CD4-positive, alpha-beta T cell treated with Interleukin-10 for 1 hour (primary cell): Measurements from ENCODE around the gene RPS28.
"Not testable (repeated sequence)": the region's sequence is repeated elsewhere in the genome, so short reads cannot be mapped to it uniquely, and the experiment has no call there.

ENCODE experiments used
- DNase-seq: peaks from one replicate; pipeline ENCODE4 v3.0.0-alpha.2; 2020

RPS28 gene

DNA sequence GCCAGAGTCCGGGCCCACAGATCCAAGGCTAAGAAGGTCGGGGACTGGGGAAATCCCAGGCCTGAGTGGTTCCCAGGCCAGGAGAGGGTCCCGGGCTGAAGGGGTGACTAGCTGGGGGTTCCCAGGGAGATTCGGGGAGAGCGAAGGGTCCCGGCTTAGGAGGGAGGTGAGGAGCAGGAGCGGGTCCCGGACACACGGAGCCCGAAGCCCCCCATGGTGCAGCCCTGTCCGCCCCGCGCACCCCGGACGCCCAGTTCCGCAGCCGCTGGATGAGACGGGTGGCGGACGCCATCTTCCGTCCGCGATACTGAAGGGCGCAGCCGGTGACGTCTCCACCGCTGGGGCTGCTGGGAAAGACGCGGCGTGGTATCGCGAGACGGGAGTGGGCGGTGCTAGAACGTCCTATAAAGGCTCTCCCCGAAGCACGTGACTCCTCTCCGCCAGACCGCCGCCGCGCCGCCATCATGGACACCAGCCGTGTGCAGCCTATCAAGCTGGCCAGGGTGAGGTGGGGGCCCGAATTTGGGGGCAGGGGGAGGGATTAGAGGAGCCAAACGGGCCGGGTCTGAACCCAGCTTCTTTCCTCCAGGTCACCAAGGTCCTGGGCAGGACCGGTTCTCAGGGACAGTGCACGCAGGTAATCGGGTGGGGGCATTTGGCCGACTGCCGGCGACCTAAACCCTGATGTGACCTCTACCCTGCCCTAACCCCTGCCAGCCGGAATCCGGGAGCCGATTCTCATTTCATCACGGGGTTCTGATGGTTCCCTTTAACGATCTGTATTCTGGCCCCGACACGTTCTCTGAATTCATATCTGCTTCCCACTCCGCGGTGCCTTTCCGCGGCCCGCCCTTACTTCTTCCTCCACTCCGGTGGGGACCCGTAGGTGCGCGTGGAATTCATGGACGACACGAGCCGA lies at the start of gene RPS28, which contains the start of gene NDUFA7:
Gene RPS28, plus strand, starts transcription at position 430 of the 919 bp plus-strand sequence. Its CDS starts 35 bp downstream, at position 465.
Gene NDUFA7, minus strand, starts transcription at position 309 of the 919 bp plus-strand sequence. Its CDS starts 17 bp downstream, at position 292.
- peak; percentile 98 for DNase-seq

DNA sequence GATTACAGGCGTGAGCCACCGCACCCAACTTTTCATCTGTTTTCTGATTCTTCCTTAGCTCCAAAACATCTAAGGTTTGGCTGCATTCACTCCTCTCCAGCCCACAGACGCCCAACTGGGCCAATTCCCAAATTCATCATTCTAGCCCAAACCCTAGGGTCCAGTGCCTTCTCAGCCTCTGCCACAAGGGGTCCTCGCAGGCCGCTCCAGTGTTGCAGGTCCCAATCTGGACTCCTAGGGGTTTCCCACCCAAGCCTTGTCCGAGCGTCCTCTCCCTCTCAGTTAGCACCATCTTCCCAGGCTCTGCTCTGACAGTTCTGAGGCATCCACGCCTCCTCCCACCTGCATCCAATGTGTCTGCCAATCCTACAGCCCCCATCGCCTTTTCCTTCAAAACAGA lies 44.8 kb upstream of the RPS28 start:
- not testable (repeated sequence) for DNase-seq

DNA sequence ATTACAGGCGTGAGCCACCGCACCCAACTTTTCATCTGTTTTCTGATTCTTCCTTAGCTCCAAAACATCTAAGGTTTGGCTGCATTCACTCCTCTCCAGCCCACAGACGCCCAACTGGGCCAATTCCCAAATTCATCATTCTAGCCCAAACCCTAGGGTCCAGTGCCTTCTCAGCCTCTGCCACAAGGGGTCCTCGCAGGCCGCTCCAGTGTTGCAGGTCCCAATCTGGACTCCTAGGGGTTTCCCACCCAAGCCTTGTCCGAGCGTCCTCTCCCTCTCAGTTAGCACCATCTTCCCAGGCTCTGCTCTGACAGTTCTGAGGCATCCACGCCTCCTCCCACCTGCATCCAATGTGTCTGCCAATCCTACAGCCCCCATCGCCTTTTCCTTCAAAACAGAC lies 30.0 kb upstream of the RPS28 start:
- DNase-seq: not testable (repeated sequence)

DNA sequence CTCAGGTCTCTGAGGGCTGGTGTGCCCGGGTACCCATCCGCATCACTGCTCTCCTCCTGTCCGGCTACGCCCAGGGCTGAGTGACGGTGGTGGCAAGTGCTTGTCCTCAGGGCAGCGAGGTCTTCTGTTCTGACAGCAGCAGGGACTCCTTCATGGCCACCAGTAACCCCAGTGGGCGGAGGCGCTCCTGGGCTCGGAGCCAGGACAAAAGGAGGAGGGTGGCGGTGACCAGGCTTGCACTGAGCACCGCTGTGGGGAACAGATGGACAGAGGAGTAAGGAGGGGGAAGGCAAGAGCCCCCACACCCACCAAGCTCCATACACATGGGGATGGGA lies 19.0 kb upstream of the RPS28 start:
- no peak for DNase-seq

DNA sequence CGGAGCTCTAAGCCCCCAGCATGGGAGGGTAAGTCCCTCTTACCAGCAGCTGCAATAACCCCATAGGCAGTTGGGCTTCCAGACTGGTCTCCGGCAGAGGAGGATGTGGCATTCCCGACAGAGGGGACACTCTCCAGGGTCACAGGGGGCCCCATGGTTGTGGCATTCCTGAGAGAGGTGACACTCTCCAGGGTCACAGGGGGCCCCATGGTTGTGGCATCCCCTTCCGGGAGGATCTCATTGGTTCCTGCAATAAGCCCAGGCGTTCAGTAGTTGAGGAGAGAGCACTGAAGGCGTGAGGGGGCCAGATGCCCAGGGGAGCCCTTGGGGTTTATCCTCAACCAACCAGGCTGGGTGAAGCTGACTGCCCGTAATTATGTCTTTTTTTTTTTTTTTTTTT lies 18.6 kb upstream of the RPS28 start:
- no peak for DNase-seq

DNA sequence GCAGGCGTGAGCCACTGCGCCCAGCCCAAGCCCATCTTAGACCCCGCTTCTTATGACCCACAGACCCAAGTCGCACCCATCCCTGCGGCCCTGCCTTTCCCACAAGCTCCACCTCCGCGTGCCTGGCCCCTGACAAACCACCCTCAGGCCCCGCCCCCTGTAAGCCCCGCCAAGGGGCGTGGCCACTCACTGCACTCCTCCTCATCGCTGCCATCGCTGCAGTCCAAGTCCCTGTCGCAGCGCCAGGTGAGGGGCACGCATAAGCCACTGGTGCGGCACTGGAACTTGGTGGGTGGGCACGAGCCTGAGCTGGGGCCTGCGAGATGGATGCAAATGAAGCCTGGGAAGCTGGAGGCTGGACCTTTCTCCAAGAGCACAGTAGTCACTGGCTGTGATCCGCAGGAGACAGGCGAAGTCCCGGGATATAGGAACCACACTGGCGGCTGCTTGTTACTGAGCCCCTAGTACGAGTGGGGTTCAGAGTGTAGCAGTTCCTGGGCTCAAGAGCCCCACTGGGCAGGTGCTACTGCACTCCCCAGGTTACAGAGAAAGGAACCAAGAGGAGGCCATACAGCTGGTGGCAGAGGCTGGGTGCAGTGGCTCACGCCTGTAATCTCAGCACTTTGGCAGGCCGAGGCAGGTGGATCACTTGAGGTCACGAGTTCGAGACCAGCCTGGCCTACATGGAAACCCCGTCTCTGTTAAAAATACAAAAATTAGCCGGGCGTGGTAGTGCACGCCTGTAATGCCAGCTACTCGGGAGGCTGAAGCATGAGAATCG lies 16.3 kb upstream of the RPS28 start:
- no peak for DNase-seq

DNA sequence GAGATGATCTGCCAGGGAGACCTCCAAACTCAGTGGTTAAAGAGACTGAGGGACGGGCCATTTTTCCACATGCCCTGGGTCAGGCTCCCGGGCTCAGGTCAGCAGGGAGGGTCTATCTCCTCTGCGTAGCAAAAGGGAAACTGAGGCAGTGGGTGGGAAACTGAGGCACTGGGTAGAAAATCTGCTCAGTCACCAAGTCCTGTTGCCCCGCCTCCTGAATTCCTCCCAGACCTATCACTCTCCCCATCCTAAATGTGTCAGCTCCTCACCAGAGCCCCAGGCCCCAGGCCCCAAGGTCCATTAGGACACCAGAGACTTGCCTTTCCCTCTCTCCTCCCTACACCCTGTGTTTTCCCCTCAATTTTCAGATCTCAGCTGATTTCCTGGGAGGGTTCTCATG lies 15.5 kb upstream of the RPS28 start:
- DNase-seq: no peak

DNA sequence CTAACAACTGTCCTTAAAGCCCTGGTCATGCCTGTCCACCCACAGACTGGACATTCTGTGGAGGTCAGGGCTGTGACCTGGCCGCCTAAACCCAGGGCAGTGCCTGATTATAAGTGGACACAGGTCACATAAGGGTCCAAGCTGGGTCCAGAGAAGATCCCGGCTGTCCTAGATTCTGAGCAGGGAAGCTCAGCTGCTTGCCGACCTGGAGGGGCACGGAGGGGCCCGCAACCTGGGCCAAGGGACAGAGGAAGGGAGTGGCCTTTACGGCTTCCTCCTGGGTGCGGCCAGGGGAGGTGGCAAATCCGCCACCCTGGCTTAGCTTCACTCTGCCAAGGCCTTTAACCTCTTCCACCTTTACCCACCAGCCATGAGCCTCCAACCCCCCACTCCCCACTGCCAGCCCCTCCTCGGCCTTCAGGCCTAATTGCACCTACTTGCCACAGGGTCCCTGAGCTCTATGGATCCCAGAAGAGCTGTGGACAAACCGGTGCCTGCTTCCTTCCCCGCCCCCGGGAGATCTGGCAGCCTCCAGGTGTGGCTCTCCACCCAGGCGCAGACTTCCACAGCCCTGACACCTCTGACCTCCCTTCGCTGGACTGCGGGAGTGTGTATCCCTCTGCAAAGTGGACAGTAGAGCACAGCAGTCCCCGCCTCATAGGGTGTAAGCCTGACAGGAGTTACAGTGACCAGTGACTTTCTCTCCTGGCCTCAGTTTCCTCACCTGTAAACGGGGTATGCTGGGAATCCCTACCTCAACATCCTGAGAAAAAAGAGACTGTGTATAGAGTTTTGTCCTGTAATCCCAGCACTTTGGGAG lies 14.9 kb upstream of the RPS28 start:
- DNase-seq: no peak

DNA sequence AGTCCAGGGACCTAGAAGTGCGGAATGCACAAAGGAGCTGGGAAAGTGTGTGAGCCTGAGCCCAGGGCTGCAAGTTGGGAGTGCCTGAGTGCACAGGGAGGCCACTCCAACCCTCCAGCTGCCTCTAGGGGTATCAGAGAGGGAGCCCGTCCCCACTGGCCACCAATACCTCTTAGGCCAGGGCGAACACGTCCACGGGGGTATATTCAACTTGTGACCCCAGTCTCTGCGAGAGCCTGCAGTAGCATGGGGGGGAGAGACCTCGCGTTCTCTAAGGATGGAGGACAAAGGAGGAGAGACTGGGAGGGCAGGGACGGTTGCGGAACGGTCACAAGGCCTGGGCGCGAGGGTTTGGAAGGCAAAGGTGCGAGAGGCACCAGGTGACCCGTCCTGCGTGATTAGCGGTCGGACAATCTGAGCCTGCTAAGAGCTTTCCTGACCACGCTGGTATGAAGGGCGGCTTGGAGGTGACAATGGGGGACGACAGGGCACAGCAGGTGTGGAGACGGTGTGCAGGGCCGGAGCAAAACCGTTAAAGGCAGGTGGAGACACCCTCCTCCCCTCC lies 13.8 kb upstream of the RPS28 start:
- DNase-seq: no peak

DNA sequence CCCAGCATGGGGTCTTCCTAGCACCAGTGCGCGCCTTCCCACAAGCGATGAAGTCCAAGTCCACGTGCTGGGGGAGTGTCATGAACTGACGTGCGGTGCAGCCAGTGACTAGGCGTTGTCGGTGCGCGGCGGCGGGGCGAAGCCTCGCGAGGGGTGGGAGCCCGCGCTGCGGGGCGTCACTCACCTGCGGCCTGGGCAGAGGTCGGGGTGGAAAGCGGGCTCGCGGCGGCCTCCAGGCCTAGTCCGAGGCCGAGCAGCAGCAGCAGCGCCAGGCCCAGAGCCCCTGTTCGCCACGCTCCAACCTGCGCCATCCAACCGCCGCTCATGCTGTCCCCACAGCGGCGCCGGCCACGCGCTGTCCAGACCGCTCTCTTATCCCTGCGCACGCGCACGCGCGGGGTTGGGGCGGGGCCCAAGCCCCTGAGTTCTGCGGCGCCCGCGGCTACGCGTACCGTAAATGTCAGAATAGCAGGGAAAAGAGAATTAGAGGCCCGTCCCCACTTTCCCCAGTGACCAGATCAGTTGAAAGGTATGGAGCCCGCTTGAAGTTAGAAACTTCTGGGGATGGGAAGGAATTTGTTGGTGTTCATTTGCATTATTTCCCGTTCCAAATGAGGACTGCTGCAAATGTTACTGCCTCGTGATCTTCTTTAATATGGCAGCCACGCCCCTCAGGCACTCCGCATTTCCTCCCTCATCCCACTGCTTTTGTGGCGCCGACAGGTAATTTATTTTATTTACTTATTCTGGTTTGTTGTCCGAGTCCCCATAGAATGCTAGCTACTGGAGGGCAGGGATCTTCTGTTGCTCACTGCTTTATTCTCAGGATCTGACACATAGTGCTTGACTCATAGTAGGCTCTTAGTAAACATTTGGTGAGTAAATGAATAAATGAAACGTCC lies 13.1 kb upstream of the RPS28 start, which contains the start of gene CD320:
Gene CD320, minus strand, starts transcription at position 394 of the 902 bp plus-strand sequence. Its CDS starts 68 bp downstream, at position 326.
- DNase-seq: peak; percentile 86

DNA sequence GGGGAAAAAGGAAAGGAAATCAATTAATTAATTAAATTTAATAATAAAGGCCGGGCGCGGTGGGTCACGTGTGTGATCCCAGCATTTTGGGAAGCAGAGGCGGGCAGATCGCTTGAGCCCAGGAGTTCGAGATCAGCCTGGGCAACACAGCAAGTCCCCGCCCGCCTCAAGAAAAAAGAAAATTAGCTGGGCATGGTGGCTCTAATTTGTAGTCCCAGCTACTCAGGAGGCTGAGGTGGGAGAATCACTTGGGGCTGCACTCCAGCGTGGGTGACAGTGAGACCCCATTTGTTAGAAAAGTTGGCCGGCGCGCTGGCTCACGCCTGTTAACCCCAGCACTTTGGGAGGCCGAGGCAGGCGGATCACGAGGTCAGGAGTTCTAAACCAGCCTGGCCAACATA lies 12.4 kb upstream of the RPS28 start:
- no peak for DNase-seq

DNA sequence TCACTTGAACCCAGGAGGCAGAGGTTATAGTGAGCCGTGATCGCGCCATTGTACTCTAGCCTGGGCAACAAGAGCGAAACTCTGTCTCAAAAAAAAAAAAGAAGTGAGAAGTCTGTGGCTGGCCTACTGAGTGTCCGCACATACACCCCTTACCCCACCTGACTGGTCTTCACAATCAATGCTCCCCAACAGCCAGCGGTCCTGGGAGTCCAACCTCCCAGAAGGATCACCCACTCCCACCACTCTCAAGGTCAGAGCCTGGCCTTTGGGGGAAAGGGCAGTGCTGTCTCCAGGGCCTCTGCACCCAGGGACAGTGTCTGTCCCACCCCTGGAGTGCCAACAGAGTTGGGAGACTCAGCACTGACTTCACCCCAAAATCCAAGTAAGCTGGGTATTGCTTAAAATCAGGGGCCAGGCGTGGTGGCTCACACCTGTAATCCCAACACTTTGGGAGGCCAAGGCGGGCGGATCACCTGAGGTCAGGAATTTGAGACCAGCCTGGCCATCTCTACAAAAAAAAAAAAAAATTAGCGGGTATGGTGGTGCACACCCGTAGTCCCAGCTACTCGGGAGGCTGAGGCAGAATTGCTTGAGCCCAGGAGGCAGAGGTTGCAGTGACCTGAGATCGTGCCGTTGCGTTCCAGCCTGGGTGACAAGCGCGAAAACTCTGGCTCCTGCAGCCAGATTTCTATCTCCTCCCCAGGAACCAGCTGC lies 10.8 kb upstream of the RPS28 start:
- no peak for DNase-seq

DNA sequence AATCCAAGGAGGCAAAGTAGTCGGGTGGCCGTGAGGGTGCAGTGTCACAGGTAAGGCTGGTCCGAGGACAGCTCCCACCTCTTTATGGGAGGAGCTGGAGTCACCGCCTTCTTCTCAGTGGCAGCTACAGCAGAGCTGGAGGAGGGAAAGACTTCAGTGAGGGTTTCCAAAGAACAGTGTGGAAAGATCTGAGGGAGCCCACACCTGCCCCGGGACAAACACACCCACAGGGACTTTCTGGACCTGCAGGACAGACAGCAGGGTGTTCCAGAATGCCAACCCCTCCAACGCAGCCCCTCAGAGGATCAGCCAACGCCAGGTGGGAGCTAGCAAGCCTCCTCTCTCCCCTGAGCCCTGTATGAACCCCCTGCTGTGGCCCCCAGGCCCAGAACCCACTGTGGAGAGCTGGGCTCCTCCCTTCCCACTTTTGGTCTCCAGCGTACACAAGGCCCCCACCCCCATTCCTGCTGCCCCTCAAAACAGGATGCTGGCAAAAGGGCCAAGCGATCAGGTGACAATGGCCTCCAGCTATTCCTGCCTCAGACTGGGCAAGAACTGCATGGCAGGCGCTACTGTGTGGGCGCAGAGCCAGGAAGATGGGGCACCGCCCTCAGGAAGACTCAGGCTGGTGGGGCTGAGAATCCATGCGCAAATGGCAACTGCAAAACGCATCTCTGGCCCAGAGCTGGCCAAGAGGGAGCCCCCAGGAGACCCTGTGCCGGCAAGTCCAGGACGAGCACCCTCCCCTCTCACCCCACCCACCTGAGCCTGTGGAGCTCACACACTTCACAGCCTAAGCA lies 9.6 kb upstream of the RPS28 start:
- no peak for DNase-seq

DNA sequence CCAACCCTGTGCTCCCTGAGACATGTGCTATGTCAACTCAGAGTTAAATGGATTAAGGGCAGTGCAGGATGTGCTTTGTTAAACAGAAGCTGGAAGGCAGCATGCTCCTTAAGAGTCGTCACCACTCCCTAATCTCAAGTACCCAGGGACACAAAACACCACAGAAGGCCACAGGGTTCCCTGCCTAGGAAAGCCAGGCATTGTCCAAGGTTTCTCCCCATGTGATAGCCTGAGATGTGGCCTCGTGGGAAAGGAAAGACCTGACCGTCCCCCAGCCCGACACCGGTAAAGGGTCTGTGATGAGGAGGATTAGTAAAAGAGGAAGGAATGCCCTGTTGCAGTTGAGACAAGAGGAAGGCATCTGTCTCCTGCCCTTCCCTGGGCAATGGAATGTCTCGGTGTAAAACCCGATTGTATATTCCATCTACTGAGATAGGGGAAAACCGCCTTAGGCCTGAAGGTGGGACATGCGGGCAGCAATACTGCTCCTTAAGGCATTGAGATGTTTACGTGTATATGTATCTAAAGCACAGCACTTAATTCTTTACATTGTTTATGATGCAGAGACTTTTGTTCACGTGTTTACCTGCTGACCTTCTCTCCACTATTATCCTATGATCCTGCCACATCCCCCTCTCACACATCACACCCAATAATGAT lies 6.2 kb upstream of the RPS28 start:
- not testable (repeated sequence) for DNase-seq

DNA sequence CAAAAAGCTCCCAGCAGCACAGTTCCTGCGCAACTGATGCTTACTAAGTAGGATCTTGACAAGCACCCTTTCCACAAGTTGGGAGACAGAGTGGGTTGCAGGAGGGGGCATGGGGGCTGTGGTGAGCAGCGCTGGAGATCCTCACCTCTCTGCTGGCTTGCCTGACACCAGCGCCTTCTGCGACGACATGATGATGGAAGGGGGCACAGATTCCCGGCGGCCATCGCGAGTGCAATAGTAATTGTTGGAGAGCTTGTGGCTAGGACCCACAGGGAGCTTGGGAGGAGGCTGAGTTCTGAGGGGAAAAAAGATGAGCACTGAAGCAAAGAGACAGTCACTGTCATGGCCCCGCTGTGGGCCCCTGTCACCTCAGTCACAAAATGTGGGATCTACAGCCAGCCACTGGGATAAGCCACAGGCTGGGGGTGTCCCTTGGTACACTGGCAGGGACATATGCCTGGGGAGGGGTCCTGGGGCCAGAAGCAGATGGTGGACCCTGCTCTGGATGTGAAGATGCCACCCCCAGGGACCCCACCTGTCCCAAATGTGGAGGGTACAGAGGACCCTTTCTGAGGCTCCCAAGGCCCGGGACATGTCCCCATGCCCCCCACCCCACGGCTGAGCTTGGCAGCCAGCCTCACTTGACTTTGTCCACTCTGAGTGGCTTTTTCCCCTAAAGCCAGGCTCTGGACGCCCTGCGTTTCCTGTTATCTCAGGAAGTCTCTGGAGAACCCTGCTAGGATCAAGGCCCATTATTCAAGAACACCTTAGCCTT lies 4.8 kb upstream of the RPS28 start:
- DNase-seq: no peak

DNA sequence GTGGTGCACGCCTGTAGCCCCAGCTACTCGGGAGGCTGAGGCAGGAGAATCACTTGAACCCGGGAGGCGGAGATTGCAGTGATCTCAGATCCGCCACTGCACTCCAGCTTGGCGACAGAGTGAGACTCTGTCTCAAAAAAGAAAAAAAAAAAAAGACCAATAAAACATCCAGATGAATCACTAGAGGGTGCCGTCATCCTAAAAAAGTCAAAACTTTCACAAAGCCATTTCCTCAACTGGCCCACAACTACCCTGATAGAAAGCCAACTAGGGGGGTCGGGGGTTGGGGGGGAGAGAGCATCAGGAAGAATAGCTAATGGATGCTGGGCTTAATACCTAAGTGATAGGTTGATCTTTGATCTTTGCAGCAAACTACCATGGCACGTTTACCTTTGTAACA lies 2.5 kb upstream of the RPS28 start:
- not testable (repeated sequence) for DNase-seq

DNA sequence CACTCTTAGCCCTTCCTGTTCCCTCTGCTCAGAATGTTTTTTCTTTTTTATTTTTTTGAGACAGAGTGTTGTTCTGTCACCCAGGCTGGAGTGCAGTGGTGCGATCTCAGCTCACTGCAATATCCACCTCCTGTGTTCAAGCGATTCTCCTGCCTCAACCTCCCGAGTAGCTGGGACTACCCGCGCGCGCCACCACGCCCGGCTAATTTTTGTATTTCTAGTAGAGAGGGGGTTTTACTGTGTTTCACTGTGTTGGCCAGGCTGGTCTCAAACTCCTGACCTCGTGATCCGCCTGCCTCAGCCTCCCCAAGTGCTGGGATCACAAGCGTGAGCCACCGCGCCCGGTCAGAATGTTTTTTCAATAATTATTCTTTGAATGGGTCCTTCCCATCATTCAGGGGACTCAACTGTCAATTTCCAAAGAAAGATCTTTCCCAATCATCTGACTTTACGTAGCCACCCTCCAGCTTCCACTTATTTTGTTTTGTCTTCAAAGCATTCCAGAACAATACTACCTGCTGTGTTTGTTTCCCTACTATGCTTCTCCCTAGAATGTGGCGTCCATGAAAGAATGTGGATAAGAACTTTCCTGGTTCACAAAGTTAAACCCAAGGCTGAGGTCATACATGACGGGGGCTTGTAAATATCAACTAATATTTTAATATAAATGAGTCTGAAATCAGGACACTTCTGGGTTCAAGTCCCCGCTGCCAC lies 1.3 kb upstream of the RPS28 start:
- DNase-seq: no peak

DNA sequence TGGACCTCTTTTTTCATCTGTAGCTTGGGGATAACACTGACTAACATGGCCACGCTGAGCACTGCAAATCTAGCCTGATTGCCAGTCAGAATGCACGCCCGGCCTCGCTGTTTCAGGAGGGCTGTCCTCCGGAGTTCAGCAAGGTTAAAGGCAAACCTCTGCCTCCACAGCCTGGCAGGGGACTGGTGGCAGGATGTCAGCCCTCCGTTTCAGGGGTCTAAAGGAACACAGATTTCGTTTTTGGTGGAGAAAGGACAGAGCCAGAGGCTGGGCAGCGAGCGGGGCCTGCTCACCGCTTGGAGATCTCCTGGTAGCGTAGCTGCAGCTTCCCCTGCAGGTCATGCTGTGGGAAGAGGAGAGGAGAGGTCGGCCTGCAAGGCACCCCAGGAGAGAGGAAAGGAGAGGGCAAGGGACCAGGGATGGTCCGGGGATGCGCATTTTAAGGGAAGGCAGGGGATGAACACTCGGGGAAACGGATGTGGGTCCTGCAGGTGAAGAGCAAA lies 681 bp upstream of the RPS28 start:
- no peak for DNase-seq
